H1 (cell line): ENCODE measurements around the gene E2F1. TPM values are rescaled to one million over a fixed set of nuclear protein-coding genes. Genes with fewer than 3 reads are reported as not detected.

Experiments
- CTCF ChIA-PET: fragments of 300-600 bp; sonication (Branson Sonifier 250); formaldehyde crosslinking; loops from one replicate; lab custom pipeline; 2021; ENCODE audit not compliant: partially characterized antibody; lab: Charles Lee
- POLR2A ChIA-PET: fragments of 300-600 bp; sonication (Branson Sonifier 250); formaldehyde crosslinking; loops from one replicate; lab custom pipeline; 2021; ENCODE audit warnings: inconsistent platforms; ENCODE audit not compliant: partially characterized antibody; lab: Charles Lee
- DNase-seq, 2 experiments: peaks; one replicate each; pipeline versions ENCODE4 v3.0.0 to v3.0.0-alpha.2; 2010 to 2022; ENCODE audit warnings: low spot score in 2 of 2, low read depth in 1 of 2, mixed read lengths in 1 of 2
- FAIRE-seq: peaks from 2 replicates; lab custom pipeline; 2011; peaks lifted over from hg19 to GRCh38; lab: Jason Lieb, UNC
- H2AFZ ChIP-seq: 2 replicates; pipeline ENCODE4 v1.8.1; 2012; ENCODE audit warnings: low read length, inconsistent platforms
- H2AK5ac ChIP-seq: 2 replicates; pipeline ENCODE4 v1.6.1; 2013; ENCODE audit warnings: low read depth, low read length
- H2BK120ac ChIP-seq: replicated peaks from 2 replicates; pipeline ENCODE3; 2013; ENCODE audit warnings: low read depth, low read length, inconsistent platforms
- H2BK12ac ChIP-seq: 2 replicates; pipeline ENCODE4 v1.6.1; 2013; ENCODE audit warnings: low read depth, low read length
- H2BK15ac ChIP-seq: 2 replicates; pipeline ENCODE4 v1.6.1; 2013; ENCODE audit warnings: low read length
- H2BK20ac ChIP-seq: 2 replicates; pipeline ENCODE4 v1.6.1; 2013; ENCODE audit warnings: low read length
- H2BK5ac ChIP-seq: 2 replicates; pipeline ENCODE4 v1.6.1; 2013; ENCODE audit warnings: low read depth, low read length
- H3K14ac ChIP-seq: 2 replicates; pipeline ENCODE4 v1.6.1; 2013; ENCODE audit warnings: inconsistent platforms; ENCODE audit not compliant: insufficient read length
- H3K18ac ChIP-seq: 2 replicates; pipeline ENCODE4 v1.6.1; 2013; ENCODE audit warnings: low read length; ENCODE audit errors: extremely low read depth
- H3K23ac ChIP-seq: 2 replicates; pipeline ENCODE4 v1.6.1; 2013; ENCODE audit warnings: inconsistent platforms; ENCODE audit not compliant: insufficient read length
- H3K23me2 ChIP-seq: 2 replicates; pipeline ENCODE4 v1.6.1; 2013; ENCODE audit warnings: low read depth, low read length
- H3K27ac ChIP-seq: 2 replicates; pipeline ENCODE4 v1.6.1; 2011; ENCODE audit warnings: low read depth, low read length, inconsistent platforms
- H3K27me3 ChIP-seq, 4 experiments: replicated peaks in 1 of 4; 1 replicate in 1 of 4; 2 replicates in 3 of 4; pipeline versions ENCODE4 v1.6.1 to v1.8.1; 2011 to 2013; ENCODE audit warnings: low read length in 3 of 4, mild to moderate bottlenecking in 3 of 4, inconsistent platforms in 2 of 4, mixed read lengths in 2 of 4, moderate library complexity in 1 of 4; ENCODE audit not compliant: control insufficient read depth in 3 of 4, insufficient read depth in 3 of 4; ENCODE audit errors: extremely low read depth in 1 of 4
- H3K36me3 ChIP-seq, 4 experiments: 2 replicates each; pipeline versions ENCODE4 v1.6.1 to v1.8.1; 2011 to 2013; ENCODE audit warnings: mild to moderate bottlenecking in 4 of 4, low read length in 3 of 4, moderate library complexity in 2 of 4, control low read depth in 1 of 4, inconsistent platforms in 1 of 4; ENCODE audit not compliant: insufficient read depth in 4 of 4, control insufficient read depth in 2 of 4
- H3K4ac ChIP-seq: replicated peaks from 2 replicates; pipeline ENCODE3; 2013; ENCODE audit warnings: low read length, low read depth, mixed read lengths, inconsistent platforms; ENCODE audit not compliant: insufficient read length
- H3K4me1 ChIP-seq, 4 experiments: replicated peaks in 1 of 4; 1 replicate in 1 of 4; 2 replicates in 3 of 4; pipeline versions ENCODE4 v1.6.1 to v1.8.1; 2011 to 2013; ENCODE audit warnings: low read length in 3 of 4, inconsistent platforms in 2 of 4, mixed read lengths in 1 of 4; ENCODE audit not compliant: insufficient read depth in 4 of 4, control insufficient read depth in 3 of 4
- H3K4me2 ChIP-seq, 2 experiments: 2 replicates each; pipeline versions ENCODE4 v1.6.1 to v1.8.1; 2011 to 2013; ENCODE audit warnings: low read depth in 2 of 2, low read length in 2 of 2, control low read depth in 1 of 2, inconsistent platforms in 1 of 2, mild to moderate bottlenecking in 1 of 2; ENCODE audit not compliant: insufficient read depth in 1 of 2
- H3K4me3 ChIP-seq, 4 experiments: fragments of 200-600, 300-600 bp in 1 of 4; sonication (generic), shearing (Covaris generic), sonication (Bioruptor Twin) in 1 of 4; 2 replicates each; pipeline versions ENCODE4 v1.5.1 to v1.8.1; 2011 to 2016; ENCODE audit warnings: low read length in 4 of 4, low read depth in 3 of 4, control low read depth in 2 of 4, inconsistent platforms in 2 of 4, mild to moderate bottlenecking in 2 of 4, mixed read lengths in 1 of 4, moderate library complexity in 1 of 4; ENCODE audit not compliant: insufficient read depth in 2 of 4; ENCODE audit errors: extremely low read depth in 1 of 4
- H3K56ac ChIP-seq: replicated peaks from 2 replicates; pipeline ENCODE3; 2013; ENCODE audit warnings: low read depth, mild to moderate bottlenecking, mixed read lengths, low read length, inconsistent platforms; ENCODE audit not compliant: insufficient read length
- H3K79me1 ChIP-seq: 2 replicates; pipeline ENCODE4 v1.6.1; 2013; ENCODE audit warnings: low read depth, low read length, control low read depth
- H3K79me2 ChIP-seq, 2 experiments: 2 replicates each; pipeline versions ENCODE4 v1.6.1 to v1.8.1; 2012 to 2013; ENCODE audit warnings: low read length in 2 of 2, mild to moderate bottlenecking in 2 of 2, inconsistent platforms in 1 of 2; ENCODE audit not compliant: insufficient read depth in 2 of 2, control insufficient read depth in 1 of 2
- H3K9ac ChIP-seq, 4 experiments: replicated peaks in 1 of 4; 1 replicate in 1 of 4; 2 replicates in 3 of 4; pipeline versions ENCODE4 v1.6.1 to v1.8.1; 2011 to 2013; ENCODE audit warnings: low read depth in 3 of 4, low read length in 3 of 4, control low read depth in 2 of 4, mild to moderate bottlenecking in 2 of 4, moderate library complexity in 2 of 4, inconsistent platforms in 1 of 4; ENCODE audit errors: extremely low read depth in 1 of 4
- H3K9me3 ChIP-seq, 2 experiments: 2 replicates each; pipeline versions ENCODE4 v1.6.1 to v1.8.1; 2012 to 2013; ENCODE audit warnings: mild to moderate bottlenecking in 2 of 2, moderate library complexity in 2 of 2, control low read depth in 1 of 2, inconsistent platforms in 1 of 2, low read depth in 1 of 2, low read length in 1 of 2, mixed read lengths in 1 of 2; ENCODE audit not compliant: insufficient read depth in 2 of 2
- H4K20me1 ChIP-seq, 2 experiments: replicated peaks in 1 of 2; 2 replicates each; pipeline versions ENCODE3 to v1.8.1; 2011 to 2013; ENCODE audit warnings: inconsistent platforms in 2 of 2, low read length in 2 of 2, mild to moderate bottlenecking in 1 of 2; ENCODE audit not compliant: insufficient read depth in 2 of 2, control insufficient read depth in 1 of 2
- H4K5ac ChIP-seq: 2 replicates; pipeline ENCODE4 v1.6.1; 2013; ENCODE audit warnings: low read length, low read depth, mixed read lengths, inconsistent platforms; ENCODE audit not compliant: insufficient read length
- H4K8ac ChIP-seq: 2 replicates; pipeline ENCODE4 v1.8.0; 2013; ENCODE audit warnings: mild to moderate bottlenecking, moderate library complexity, low read length, inconsistent platforms; ENCODE audit not compliant: insufficient read depth; ENCODE audit errors: extremely low read depth
- H4K91ac ChIP-seq: replicated peaks from 2 replicates; pipeline ENCODE3; 2013; ENCODE audit warnings: low read length, mixed read lengths, inconsistent platforms; ENCODE audit not compliant: insufficient read length
- CBX8 ChIP-seq: fragments of 300-800, 300-1000 bp; sonication (generic); IDR thresholded peaks from 2 replicates; pipeline ENCODE4 v1.7.1; 2016; ENCODE audit warnings: low read depth, low read length, borderline replicate concordance
- CREB1 ChIP-seq: IDR thresholded peaks from 2 replicates; pipeline ENCODE4 v1.6.1; 2012; ENCODE audit warnings: inconsistent platforms
- JUND ChIP-seq: IDR thresholded peaks from 2 replicates; pipeline ENCODE4 v1.6.1; 2011; ENCODE audit warnings: mild to moderate bottlenecking, improper control_type of control experiment, low read length
- KDM1A ChIP-seq: fragments of 200-600, 300-600 bp; sonication (generic); IDR thresholded peaks from 2 replicates; pipeline ENCODE4 v1.7.1; 2016; ENCODE audit warnings: mild to moderate bottlenecking, low read length, borderline replicate concordance
- RBBP5 ChIP-seq: IDR thresholded peaks from 2 replicates; pipeline ENCODE4 v1.7.1; 2012; ENCODE audit warnings: low read depth, mild to moderate bottlenecking, inconsistent platforms, low read length, moderate library complexity, borderline replicate concordance
- RXRA ChIP-seq: IDR thresholded peaks from 2 replicates; pipeline ENCODE4 v1.6.1; 2011; ENCODE audit warnings: low read depth, mild to moderate bottlenecking, low read length, moderate library complexity; ENCODE audit not compliant: insufficient read depth
- SAP30 ChIP-seq: fragments of 300-600 bp; sonication (generic); IDR thresholded peaks from 2 replicates; pipeline ENCODE4 v1.7.1; 2012; ENCODE audit warnings: low read length, moderate library complexity, mild to moderate bottlenecking, inconsistent platforms; ENCODE audit not compliant: insufficient read depth, insufficient replicate concordance
- SP1 ChIP-seq: IDR thresholded peaks from 2 replicates; pipeline ENCODE4 v1.6.1; 2011; ENCODE audit warnings: low read depth, low read length
- SP2 ChIP-seq: IDR thresholded peaks from 2 replicates; pipeline ENCODE4 v1.6.1; 2012; ENCODE audit warnings: mild to moderate bottlenecking, low read length, inconsistent platforms
- SRF ChIP-seq: IDR thresholded peaks from 2 replicates; pipeline ENCODE4 v1.6.1; 2011; ENCODE audit warnings: mild to moderate bottlenecking, low read depth, low read length, moderate library complexity
- WGBS, 2 experiments: shearing (Covaris generic) in 1 of 2; methylation state at CpG; one replicate each; pipeline versions ENCODE4 v1.1.6 to v1.1.7; 2013 to 2015; ENCODE audit warnings: low lambda C conversion rate in 2 of 2, mixed read lengths in 2 of 2, inconsistent platforms in 1 of 2, low coverage in 1 of 2, missing lambda C conversion rate in 1 of 2; ENCODE audit not compliant: insufficient replicate concordance in 2 of 2, insufficient coverage in 1 of 2, insufficient read length in 1 of 2; ENCODE audit errors: extremely low coverage in 1 of 2, missing lambda C conversion rate in 1 of 2; 5-methylcytosine and 5-hydroxymethylcytosine counted together
- polyA plus RNA-seq, 7 experiments: library from polyadenylated mRNA; depleted of rRNA in 3 of 7; stranded (reverse) in 5 of 7; unstranded in 2 of 7; fragments of >200 nt in 5 of 7; fragments of 200-250 nt in 2 of 7; gene quantifications; 1 replicate in 5 of 7; 2 replicates in 1 of 7; 4 replicates in 1 of 7; pipeline versions ENCODE4 v1.2.1 to v1.2.3, GENCODE V29; 2011 to 2013; ENCODE audit warnings: missing spikeins in 2 of 7, mixed read lengths in 2 of 7
- total RNA-seq: library from RNA; stranded (reverse); fragmentation: NEBNext Ultra II Directional; extraction: Animal tissue kit (Norgen Biotek cat#: 25700); gene quantifications from 2 replicates; pipeline ENCODE4 v1.2.1, GENCODE V29; 2021

E2F1 gene
- total and polyA plus RNA-seq, 2 of the 8 experiments (the other 6 are each of a cell fraction or from before 2014, with no cell fraction given), result 33.4 to 35.8 TPM

DNA sequence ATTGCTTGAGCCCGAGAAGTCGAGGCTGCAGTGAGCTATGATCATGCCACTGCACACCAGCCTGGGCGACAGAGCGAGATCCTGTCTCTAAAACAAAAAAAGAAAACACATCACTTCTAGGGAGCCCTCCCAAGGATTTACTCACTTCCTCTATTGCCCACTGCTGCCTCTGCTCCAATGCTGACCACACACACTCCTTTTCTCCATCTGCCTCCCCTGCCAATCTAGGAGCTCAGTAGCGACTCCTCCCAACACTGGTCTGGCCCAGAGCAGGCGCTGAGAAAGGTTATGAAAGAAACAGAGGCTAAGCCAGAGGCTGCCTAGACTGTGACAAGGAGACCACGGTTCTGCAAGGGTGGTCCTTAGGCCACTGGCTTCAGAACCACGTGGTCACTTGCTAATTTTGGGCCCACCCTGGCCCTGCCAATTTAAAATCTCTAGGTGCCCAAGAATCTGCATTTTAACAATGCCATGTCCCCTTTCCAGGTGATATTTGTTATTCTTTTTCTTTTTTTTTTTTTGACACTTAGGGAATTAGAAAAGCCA lies 1.3 kb upstream of the E2F1 start:
- CTCF ChIA-PET, result interaction anchor here (1.0 to 1.8 kb wide), 3 partner anchors 14 to 54 kb away, joined by 4 to 5 read pairs (median 5); no protein-coding TSS in a partner anchor
- Histone ChIP-seq H3K27ac (no peak overlapping the region), H3K4me3 (no peak overlapping the region), H2BK20ac (no peak overlapping the region), H2AFZ (no peak overlapping the region), H3K56ac (no peak overlapping the region), H2BK120ac (no peak overlapping the region), H4K91ac (no peak overlapping the region), H3K79me1 (peaks cover 12% of the 10 kb centered on the region), H3K27me3 (peaks cover 0 to 9% (median 2%) of the 10 kb centered on the region in 4 experiments; a peak in 4 of 7 replicates), H3K79me2 (peaks cover 0 to 32% of the 10 kb centered on the region in 2 experiments; a peak in 3 of 4 replicates), H4K5ac (no peak overlapping the region), H4K8ac (no peak overlapping the region), H3K9ac (no peak overlapping the region), H2BK15ac (no peak overlapping the region), H4K20me1 (peaks cover 10 to 17% of the 10 kb centered on the region in 2 experiments), H3K23ac (no peak overlapping the region), H3K23me2 (peaks cover 9% of the 10 kb centered on the region), H2BK5ac (no peak overlapping the region), H3K4me1 (peaks cover 4 to 25% (median 15%) of the 10 kb centered on the region in 4 experiments), H3K14ac (no peak overlapping the region), H3K36me3 (peaks cover 0 to 4% (median 0%) of the 10 kb centered on the region in 4 experiments; a peak in 1 of 8 replicates), H3K9me3 (no peaks in the 10 kb centered on the region), H3K4ac (no peak overlapping the region), H2AK5ac (no peak overlapping the region), H2BK12ac (no peak overlapping the region), H3K18ac (no peak overlapping the region), H3K4me2 (peak overlapping the region in 1 of 2 experiments; percentile 58; a peak in 1 of 4 replicates)
- POLR2A ChIA-PET, result interaction anchor here (0.7 to 2.1 kb wide), 9 partner anchors 9 to 45 kb away, joined by 3 to 6 read pairs (median 4); partner anchors contain the start of genes ACTL10, PXMP4 and ZNF341
- TF ChIP-seq RXRA (no peak), RBBP5 (no peak), SAP30 (no peak), SP2 (no peak), SP1 (no peak), KDM1A (no peak), JUND (no peak), SRF (no peak), CREB1 (no peak), CBX8 (no peak)
- 91% methylated on average over 8 of the region's 8 CpGs; no CpG with 5 or more reads in 1 of the 2 experiments for WGBS, 2 experiments
- FAIRE-seq (no peak), DNase-seq (no peak)
